GM12878 (cell line): ENCODE measurements around the gene INCA1. TPM values are rescaled to one million over a fixed set of nuclear protein-coding genes. Genes with fewer than 3 reads are reported as not detected.

Source experiments
- ATAC-seq: fragments of 200-7000 bp; cut with Tn5 transposase; 3 replicates; pipeline ENCODE4 v1.9.1; 2020; ENCODE audit warnings: mild to moderate bottlenecking, moderate library complexity
- BruUV-seq: library from RNA; stranded (reverse); fragments of 400-500 nt; replicated peaks from 2 replicates; lab custom pipeline; 2021; lab: Mats Ljungman, UMichigan
- CTCF ChIA-PET: fragments of 300-600 bp; sonication (Branson Sonifier 250); formaldehyde crosslinking; extraction: SDS; loops from one replicate; lab custom pipeline; 2021; ENCODE audit warnings: inconsistent platforms; lab: Yijun Ruan, JAX
- POLR2A ChIA-PET: fragments of 350-600 bp; formaldehyde crosslinking; extraction: SDS; loops from one replicate; lab custom pipeline; 2021; ENCODE audit warnings: inconsistent platforms; lab: Charles Lee
- RAD21 ChIA-PET: fragments of 300-600 bp; sonication (Branson Sonifier 250); formaldehyde crosslinking; loops from one replicate; lab custom pipeline; 2023; ENCODE audit warnings: antibody characterized with exemption; ENCODE audit not compliant: unreplicated experiment; lab: Charles Lee
- SMC1A ChIA-PET: fragments of 300-600 bp; sonication (Branson Sonifier 250); formaldehyde crosslinking; loops from one replicate; lab custom pipeline; 2023; ENCODE audit not compliant: unreplicated experiment, uncharacterized antibody; lab: Charles Lee
- DNase-seq: peaks from one replicate; pipeline ENCODE4 v3.0.0-alpha.2; 2011; ENCODE audit warnings: low read depth, low spot score
- FAIRE-seq: peaks from 3 replicates; lab custom pipeline; 2011; peaks lifted over from hg19 to GRCh38; lab: Jason Lieb, UNC
- H2AFZ ChIP-seq: 2 replicates; pipeline ENCODE4 v1.6.0; 2011; ENCODE audit warnings: low read depth, low read length, control low read depth; ENCODE audit not compliant: control insufficient read depth
- H3K27ac ChIP-seq: 2 replicates; pipeline ENCODE4 v1.5.1; 2011; ENCODE audit warnings: control low read depth; ENCODE audit not compliant: control insufficient read depth, insufficient read depth
- H3K27me3 ChIP-seq, 2 experiments: replicated peaks in 1 of 2; 2 replicates each; pipeline versions ENCODE4 v1.6.0 to v1.6.1; 2011; ENCODE audit warnings: low read length in 1 of 2; ENCODE audit not compliant: control insufficient read depth in 2 of 2, insufficient read depth in 2 of 2
- H3K36me3 ChIP-seq, 2 experiments: 2 replicates each; pipeline ENCODE4 v1.5.1; 2011; ENCODE audit warnings: low read length in 1 of 2; ENCODE audit not compliant: control insufficient read depth in 2 of 2, insufficient read depth in 2 of 2
- H3K4me1 ChIP-seq: 2 replicates; pipeline ENCODE4 v1.6.1; 2011; ENCODE audit warnings: mild to moderate bottlenecking, low read length, moderate library complexity, mixed read lengths; ENCODE audit not compliant: control insufficient read depth, insufficient read depth
- H3K4me2 ChIP-seq: 2 replicates; pipeline ENCODE4 v1.6.0; 2011; ENCODE audit warnings: control low read depth; ENCODE audit not compliant: control insufficient read depth, insufficient read depth
- H3K4me3 ChIP-seq: fragments of 200-600 bp; sonication (generic); 2 replicates; pipeline ENCODE4 v1.5.1; 2016
- H3K79me2 ChIP-seq: 2 replicates; pipeline ENCODE4 v1.6.0; 2011; ENCODE audit warnings: low read length; ENCODE audit not compliant: control insufficient read depth, insufficient read depth
- H3K9ac ChIP-seq: 2 replicates; pipeline ENCODE4 v1.8.0; 2011; ENCODE audit warnings: low read length, control low read depth, mixed read lengths; ENCODE audit not compliant: control insufficient read depth, insufficient read depth
- H3K9me3 ChIP-seq: replicated peaks from 3 replicates; pipeline ENCODE4 v1.5.1; 2011; ENCODE audit warnings: mild to moderate bottlenecking, low read length; ENCODE audit not compliant: control insufficient read depth, insufficient read depth
- H4K20me1 ChIP-seq: 2 replicates; pipeline ENCODE4 v1.6.0; 2011; ENCODE audit not compliant: control insufficient read depth, insufficient read depth
- SRF ChIP-seq, 2 experiments: IDR thresholded peaks; 2 replicates each; pipeline ENCODE4 v1.6.1; 2011; ENCODE audit warnings: low read depth in 2 of 2, low read length in 2 of 2, mild to moderate bottlenecking in 1 of 2, moderate library complexity in 1 of 2
- WGBS: methylation state at CpG from one replicate; pipeline ENCODE4 v1.1.6; 2016; ENCODE audit warnings: low lambda C conversion rate; ENCODE audit not compliant: insufficient replicate concordance, insufficient coverage; ENCODE audit errors: missing lambda C conversion rate; 5-methylcytosine and 5-hydroxymethylcytosine counted together
- in situ Hi-C: fragments of 300-500 bp; cut with MboI; formaldehyde crosslinking; loops from 9 replicates; pipeline ENCODE4 v1.14.3; 2018; ENCODE audit warnings: mixed read lengths
- intact Hi-C: fragments of 100-400 bp; cut with micrococcal nuclease; formaldehyde crosslinking; loops from one replicate; pipeline ENCODE4 v1.14.2; 2022; ENCODE audit not compliant: unreplicated experiment
- polyA plus RNA-seq, 11 experiments: library from polyadenylated mRNA; depleted of rRNA in 4 of 11; unstranded in 6 of 11; stranded (reverse) in 5 of 11; fragments of >200 nt; fragmentation: Nextera tagmentation in 4 of 11; fragmentation: Illumina TruSeq in 1 of 11; extraction: Ambion mirVana in 4 of 11; extraction: Trizol in 1 of 11; gene quantifications; 1 replicate in 1 of 11; 2 replicates in 10 of 11; pipeline versions ENCODE4 v1.2.1 to v1.2.3, GENCODE V29; 2011 to 2016; ENCODE audit warnings: inconsistent platforms in 2 of 11, missing spikeins in 2 of 11, low read depth in 1 of 11
- total RNA-seq, 4 experiments: library from RNA; depleted of rRNA in 3 of 4; stranded (reverse); fragments of >200 nt in 3 of 4; fragmentation: Illumina TruSeq in 1 of 4; extraction: Trizol in 1 of 4; gene quantifications; 2 replicates each; pipeline versions ENCODE4 v1.2.1 to v1.2.3, GENCODE V29; 2013 to 2021
- TF ChIP-seq, protein P1 (sequence below): IDR thresholded peaks from 2 replicates; pipeline ENCODE4 v1.6.1; 2011; ENCODE audit warnings: borderline replicate concordance, low read depth, mild to moderate bottlenecking, moderate library complexity, low read length; ENCODE audit not compliant: insufficient read depth, poor library complexity, severe bottlenecking

Gene INCA1
- total and polyA plus RNA-seq, 10 of the 15 experiments (the other 5 are each of a cell fraction or from before 2014, with no cell fraction given): 0.19 to 1.8 (median 0.45) TPM

DNA sequence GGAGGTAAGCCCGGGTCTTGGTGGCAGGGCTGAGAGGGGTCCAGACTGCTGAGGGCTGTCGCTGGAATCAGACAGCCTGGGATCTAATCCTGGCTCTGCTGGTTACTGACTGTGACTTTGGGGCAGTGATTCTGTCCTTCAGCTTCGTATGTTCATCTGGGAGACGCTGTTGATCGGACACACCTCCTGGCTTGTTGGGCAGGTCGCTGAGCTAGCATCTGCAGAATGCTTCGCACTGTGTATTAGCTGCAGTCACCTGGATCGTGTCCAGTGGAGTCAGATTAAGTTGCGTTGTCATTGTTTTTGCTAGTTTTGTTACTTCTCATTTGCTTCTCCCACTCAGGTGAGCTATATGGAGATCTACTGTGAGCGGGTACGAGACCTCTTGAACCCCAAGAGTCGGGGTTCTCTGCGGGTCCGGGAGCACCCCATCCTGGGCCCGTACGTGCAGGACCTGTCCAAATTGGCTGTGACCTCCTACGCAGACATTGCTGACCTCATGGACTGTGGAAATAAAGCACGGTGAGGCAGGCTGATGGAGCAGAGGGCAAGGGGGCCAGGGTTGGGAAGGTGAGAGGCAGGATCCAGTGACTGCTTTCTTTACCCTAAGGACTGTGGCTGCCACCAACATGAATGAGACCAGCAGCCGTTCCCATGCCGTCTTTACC is 4.9 kb upstream of the INCA1 start:
- Histone ChIP-seq H3K4me1 (peaks cover 7% of the 10 kb centered on the region), H3K79me2 (peaks cover 25% of the 10 kb centered on the region), H4K20me1 (no peaks in the 10 kb centered on the region)
- TF ChIP-seq, protein P1, sequence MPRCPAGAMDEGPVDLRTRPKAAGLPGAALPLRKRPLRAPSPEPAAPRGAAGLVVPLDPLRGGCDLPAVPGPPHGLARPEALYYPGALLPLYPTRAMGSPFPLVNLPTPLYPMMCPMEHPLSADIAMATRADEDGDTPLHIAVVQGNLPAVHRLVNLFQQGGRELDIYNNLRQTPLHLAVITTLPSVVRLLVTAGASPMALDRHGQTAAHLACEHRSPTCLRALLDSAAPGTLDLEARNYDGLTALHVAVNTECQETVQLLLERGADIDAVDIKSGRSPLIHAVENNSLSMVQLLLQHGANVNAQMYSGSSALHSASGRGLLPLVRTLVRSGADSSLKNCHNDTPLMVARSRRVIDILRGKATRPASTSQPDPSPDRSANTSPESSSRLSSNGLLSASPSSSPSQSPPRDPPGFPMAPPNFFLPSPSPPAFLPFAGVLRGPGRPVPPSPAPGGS: no peak
- TF ChIP-seq SRF (IDR thresholded peaks at IDR 0.05; ENCODE audit: low read depth in 2 of 2, low read length in 2 of 2): 0 out of 4 replicates have a peak, but pooled peaks of 1 of the 2 experiments have one; percentile 8
- TF ChIP-seq, all 136 proteins: peak for 1
- DNase-seq: no peak
- no peak overlapping the region for H3K27ac ChIP-seq
- H3K9me3 ChIP-seq: no peaks in the 10 kb centered on the region
- H3K9ac ChIP-seq: no peak overlapping the region
- no peak overlapping the region for H2AFZ ChIP-seq
- ChIA-PET CTCF (interaction anchor here (1.2 kb wide), 1 partner anchor 13 kb away, joined by 3 read pairs; no protein-coding TSS in a partner anchor), POLR2A (no interaction called here), SMC1A (interaction anchor here (0.9 kb wide), 1 partner anchor 60 kb away, joined by 3 read pairs; no protein-coding TSS in a partner anchor), RAD21 (no interaction called here)
- intact Hi-C loops: no loop called here
- in situ Hi-C loops: no loop called here
- H3K27me3 ChIP-seq: no peaks in the 10 kb centered on the region
- no peak overlapping the region for H3K4me2 ChIP-seq
- 97% methylated on average over 20 of the region's 20 CpGs for WGBS
- no peak overlapping the region for H3K4me3 ChIP-seq
- ATAC-seq: no peak
- peaks cover 28 to 34% of the 10 kb centered on the region in 2 experiments for H3K36me3 ChIP-seq
- no TSS peak for BruUV-seq
- no peak for FAIRE-seq
